GM12872 (cell line): ENCODE data around the gene AGAP9.
"Not testable (repeated sequence)": the region's sequence is repeated elsewhere in the genome, so short reads cannot be mapped to it uniquely, and the experiment has no call there.

Source experiments
- CTCF ChIP-seq: IDR thresholded peaks from 3 replicates; pipeline ENCODE4 v1.5.1; 2011; ENCODE audit warnings: low read depth, mild to moderate bottlenecking, low read length, moderate library complexity; ENCODE audit not compliant: insufficient read depth

The AGAP9 gene

GRCh38 chr10:47523475-47523874, at the start of gene AGAP9:
AGAP9 (minus strand) TSS chr10:47523638; CDS start chr10:47523526, 112 bp downstream.
- TF ChIP-seq CTCF = not testable (repeated sequence)

- TF ChIP-seq CTCF = 0 out of 3 replicates have a peak, but pooled peaks have one; percentile 26
These were observed 29.3 kb upstream of the AGAP9 start for GRCh38 chr10:47552719-47553118.

- TF ChIP-seq CTCF = not testable (repeated sequence)
These were observed 31.8 kb downstream of the AGAP9 start, which contains the start of gene FAM25G for GRCh38 chr10:47491600-47491999. FAM25G (minus strand) TSS chr10:47491700; CDS start chr10:47491674, 26 bp downstream.

GRCh38 chr10:47483923-47484322, 39.5 kb downstream of the AGAP9 start, which contains the start of gene ANXA8:
ANXA8 (minus strand) TSS chr10:47484115; CDS start chr10:47483933, 182 bp downstream.
- TF ChIP-seq CTCF = not testable (repeated sequence)

GRCh38 chr10:47458466-47459154, 64.8 kb downstream of the AGAP9 start:
- no peak for TF ChIP-seq CTCF

- TF ChIP-seq CTCF = no peak
These were observed 65.6 kb downstream of the AGAP9 start for GRCh38 chr10:47457826-47458225.

GRCh38 chr10:47457528-47457820, 66.0 kb downstream of the AGAP9 start:
- TF ChIP-seq CTCF = no peak
